ENCODE data around the gene FAM186B.

Gene FAM186B

DNA sequence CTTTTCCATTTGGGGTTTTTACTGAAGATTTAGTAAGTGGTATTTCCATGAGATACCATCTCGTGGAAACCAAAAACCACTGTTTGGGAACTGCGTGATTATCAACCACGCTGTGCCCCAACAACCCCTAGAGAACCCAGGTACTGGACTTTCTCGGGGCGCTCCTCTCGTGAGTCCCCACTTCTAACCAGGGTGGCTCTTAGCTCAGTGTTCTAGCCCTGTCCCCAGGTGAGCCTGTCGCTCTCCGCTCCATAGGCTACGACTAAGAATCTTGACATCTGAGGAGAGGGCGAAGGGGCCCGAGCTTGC, 38.2 kb downstream of the FAM186B start:
- H2AFZ ChIP-seq (ENCODE audit: low read length) = no peak overlapping the region
- H3K4me2 ChIP-seq (ENCODE audit: low read length) = peak overlapping the region; percentile 97
- peak overlapping the region; percentile 30 for H3K27ac ChIP-seq (ENCODE audit: low read depth, low read length, poor library complexity, severe bottlenecking)
- peaks cover 20% of the 10 kb centered on the region for H3K4me1 ChIP-seq (ENCODE audit: insufficient read depth, low read length, severe bottlenecking)
- no peaks in the 10 kb centered on the region for H3K9me2 ChIP-seq (ENCODE audit: low read depth, low read length)
- H4K20me1 ChIP-seq (ENCODE audit: insufficient read depth, low read length) = no peaks in the 10 kb centered on the region
- H3K27me3 ChIP-seq (ENCODE audit: insufficient read depth, low read length) = no peaks in the 10 kb centered on the region
- H3K9me3 ChIP-seq (ENCODE audit: low read length) = no peaks in the 10 kb centered on the region
- peak overlapping the region; percentile 99 for H3K9ac ChIP-seq (ENCODE audit: low read length)
- H3K4me3 ChIP-seq (ENCODE audit: low read depth, low read length, poor library complexity, severe bottlenecking) = peak overlapping the region; percentile 98
- TF ChIP-seq EZH2 (IDR thresholded peaks at IDR 0.05; ENCODE audit: borderline replicate concordance, low read length) (no peak), CTCF (IDR thresholded peaks at IDR 0.05; ENCODE audit: low read length) (no peak)
- peaks cover 17% of the 10 kb centered on the region for H3K79me2 ChIP-seq (ENCODE audit: insufficient read depth, low read length)
- peaks cover 36% of the 10 kb centered on the region for H3K36me3 ChIP-seq (ENCODE audit: insufficient read depth, low read length)
- H3F3A ChIP-seq (ENCODE audit: insufficient read depth, low read length) = no peaks in the 10 kb centered on the region

- Histone ChIP-seq H3K27me3 (ENCODE audit: insufficient read depth, low read length) (no peaks in the 10 kb centered on the region), H3K4me3 (ENCODE audit: low read depth, low read length, poor library complexity, severe bottlenecking) (no peak overlapping the region), H3K9me2 (ENCODE audit: low read depth, low read length) (no peaks in the 10 kb centered on the region), H4K20me1 (ENCODE audit: insufficient read depth, low read length) (no peaks in the 10 kb centered on the region), H3F3A (ENCODE audit: insufficient read depth, low read length) (no peaks in the 10 kb centered on the region), H3K27ac (ENCODE audit: low read depth, low read length, poor library complexity, severe bottlenecking) (no peak overlapping the region), H3K9me3 (ENCODE audit: low read length) (no peaks in the 10 kb centered on the region), H3K9ac (ENCODE audit: low read length) (no peak overlapping the region; the same call in 1 of the 2 replicates), H2AFZ (ENCODE audit: low read length) (no peak overlapping the region), H3K4me1 (ENCODE audit: insufficient read depth, low read length, severe bottlenecking) (peaks cover 20% of the 10 kb centered on the region), H3K79me2 (ENCODE audit: insufficient read depth, low read length) (peaks cover 17% of the 10 kb centered on the region), H3K36me3 (ENCODE audit: insufficient read depth, low read length) (peaks cover 39% of the 10 kb centered on the region), H3K4me2 (ENCODE audit: low read length) (peak overlapping the region; percentile 97; the same call in 1 of the 2 replicates)
- TF ChIP-seq EZH2 (IDR thresholded peaks at IDR 0.05; ENCODE audit: borderline replicate concordance, low read length) (no peak), CTCF (IDR thresholded peaks at IDR 0.05; ENCODE audit: low read length) (no peak)
These were observed 39.1 kb downstream of the FAM186B start for GRCh38 chr12:49566361-49566760.

- Histone ChIP-seq H3K9me2 (ENCODE audit: low read depth, low read length) (no peaks in the 10 kb centered on the region), H2AFZ (ENCODE audit: low read length) (no peak overlapping the region), H3F3A (ENCODE audit: insufficient read depth, low read length) (no peaks in the 10 kb centered on the region), H3K9me3 (ENCODE audit: low read length) (no peaks in the 10 kb centered on the region), H3K4me3 (ENCODE audit: low read depth, low read length, poor library complexity, severe bottlenecking) (no peak overlapping the region), H4K20me1 (ENCODE audit: insufficient read depth, low read length) (no peaks in the 10 kb centered on the region), H3K27me3 (ENCODE audit: insufficient read depth, low read length) (no peaks in the 10 kb centered on the region), H3K79me2 (ENCODE audit: insufficient read depth, low read length) (peaks cover 17% of the 10 kb centered on the region), H3K27ac (ENCODE audit: low read depth, low read length, poor library complexity, severe bottlenecking) (no peak overlapping the region), H3K36me3 (ENCODE audit: insufficient read depth, low read length) (peaks cover 47% of the 10 kb centered on the region), H3K4me1 (ENCODE audit: insufficient read depth, low read length, severe bottlenecking) (peaks cover 20% of the 10 kb centered on the region), H3K4me2 (ENCODE audit: low read length) (no peak overlapping the region), H3K9ac (ENCODE audit: low read length) (no peak overlapping the region)
- no peak for TF ChIP-seq EZH2 (IDR thresholded peaks at IDR 0.05; ENCODE audit: borderline replicate concordance, low read length)
- no peak for TF ChIP-seq CTCF (IDR thresholded peaks at IDR 0.05; ENCODE audit: low read length)
These were observed 39.8 kb downstream of the FAM186B start for GRCh38 chr12:49565406-49566265.
